ENCODE results near the gene ARFGEF3. TPM values are rescaled to one million over a fixed set of nuclear protein-coding genes. Genes with fewer than 3 reads are reported as not detected.

ARFGEF3 gene
- total and polyA plus RNA-seq, 10 of the 15 experiments (the other 5 are each of a cell fraction or from before 2014, with no cell fraction given): under 0.01 to 0.08 (median 0.02) TPM; not detected in 1

- no peak for TF ChIP-seq MYC (IDR thresholded peaks at IDR 0.05; ENCODE audit: insufficient read depth, insufficient read length, insufficient replicate concordance, low read length, severe bottlenecking)
- no peak for TF ChIP-seq PRDM15 (CRISPR knock-in tag; IDR thresholded peaks at IDR 0.05)
- no peak for TF ChIP-seq SRF (IDR thresholded peaks at IDR 0.05; ENCODE audit: low read depth in 2 of 2, low read length in 2 of 2)
- no peak for TF ChIP-seq CBX5 (IDR thresholded peaks at IDR 0.05; ENCODE audit: low read depth)
- no peak for TF ChIP-seq FOS (IDR thresholded peaks at IDR 0.05; ENCODE audit: borderline replicate concordance, extremely low read depth, insufficient read length)
- no peak for TF ChIP-seq RBBP5 (conservative IDR thresholded peaks at IDR 0.05)
- no peak for TF ChIP-seq SIN3A (IDR thresholded peaks at IDR 0.05; ENCODE audit: low read depth, low read length)
- TF ChIP-seq E4F1 (IDR thresholded peaks at IDR 0.05; ENCODE audit: borderline replicate concordance, partially characterized antibody): no peak
- no peak for TF ChIP-seq GABPA (IDR thresholded peaks at IDR 0.05; ENCODE audit: low read depth)
Measured at GRCh38 chr6:138345565-138346285, 184.0 kb downstream of the ARFGEF3 start (continued).

Measured in GM12878 (cell line).